ENCODE data around the gene ATG10.
"Not testable (repeated sequence)": the region's sequence is repeated elsewhere in the genome, so short reads cannot be mapped to it uniquely, and the experiment has no call there.

Gene ATG10

GRCh38 chr5:82107267-82107666 lies 135.4 kb downstream of the ATG10 start:
- DNase-seq (ENCODE audit: low read depth): no peak
- H3K4me3 ChIP-seq (ENCODE audit: low read length): no peak overlapping the region
- TF ChIP-seq, protein P1, sequence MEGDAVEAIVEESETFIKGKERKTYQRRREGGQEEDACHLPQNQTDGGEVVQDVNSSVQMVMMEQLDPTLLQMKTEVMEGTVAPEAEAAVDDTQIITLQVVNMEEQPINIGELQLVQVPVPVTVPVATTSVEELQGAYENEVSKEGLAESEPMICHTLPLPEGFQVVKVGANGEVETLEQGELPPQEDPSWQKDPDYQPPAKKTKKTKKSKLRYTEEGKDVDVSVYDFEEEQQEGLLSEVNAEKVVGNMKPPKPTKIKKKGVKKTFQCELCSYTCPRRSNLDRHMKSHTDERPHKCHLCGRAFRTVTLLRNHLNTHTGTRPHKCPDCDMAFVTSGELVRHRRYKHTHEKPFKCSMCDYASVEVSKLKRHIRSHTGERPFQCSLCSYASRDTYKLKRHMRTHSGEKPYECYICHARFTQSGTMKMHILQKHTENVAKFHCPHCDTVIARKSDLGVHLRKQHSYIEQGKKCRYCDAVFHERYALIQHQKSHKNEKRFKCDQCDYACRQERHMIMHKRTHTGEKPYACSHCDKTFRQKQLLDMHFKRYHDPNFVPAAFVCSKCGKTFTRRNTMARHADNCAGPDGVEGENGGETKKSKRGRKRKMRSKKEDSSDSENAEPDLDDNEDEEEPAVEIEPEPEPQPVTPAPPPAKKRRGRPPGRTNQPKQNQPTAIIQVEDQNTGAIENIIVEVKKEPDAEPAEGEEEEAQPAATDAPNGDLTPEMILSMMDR (conservative IDR thresholded peaks at IDR 0.05; ENCODE audit: low read depth, low read length): peak; percentile 54

DNA sequence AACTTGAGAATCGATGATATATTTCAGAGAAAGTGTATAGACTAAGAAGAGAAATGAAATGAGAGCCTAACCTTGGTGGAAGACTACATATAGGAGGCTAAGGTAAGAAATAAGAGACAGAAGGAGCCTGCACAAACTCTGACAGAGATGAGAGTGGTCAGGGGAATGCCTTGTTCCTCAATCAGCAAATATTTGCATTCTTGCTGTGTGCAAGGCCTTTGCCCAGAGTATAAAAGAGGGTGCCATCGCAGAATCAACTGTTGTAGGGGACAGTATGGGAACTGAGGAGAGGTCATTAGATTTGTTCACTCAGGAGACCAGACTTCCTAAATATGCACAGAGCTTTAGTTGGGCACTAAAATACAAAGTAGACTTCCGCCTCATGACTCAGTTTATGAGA lies 137.2 kb downstream of the ATG10 start:
- no peak overlapping the region for H3K4me3 ChIP-seq (ENCODE audit: low read length)
- TF ChIP-seq, protein P1 (conservative IDR thresholded peaks at IDR 0.05; ENCODE audit: low read depth, low read length): no peak
- no peak for DNase-seq (ENCODE audit: low read depth)

GRCh38 chr5:82109915-82110314 lies 138.1 kb downstream of the ATG10 start:
- not testable (repeated sequence) for DNase-seq (ENCODE audit: low read depth); H3K4me3 ChIP-seq (ENCODE audit: low read length)

DNA sequence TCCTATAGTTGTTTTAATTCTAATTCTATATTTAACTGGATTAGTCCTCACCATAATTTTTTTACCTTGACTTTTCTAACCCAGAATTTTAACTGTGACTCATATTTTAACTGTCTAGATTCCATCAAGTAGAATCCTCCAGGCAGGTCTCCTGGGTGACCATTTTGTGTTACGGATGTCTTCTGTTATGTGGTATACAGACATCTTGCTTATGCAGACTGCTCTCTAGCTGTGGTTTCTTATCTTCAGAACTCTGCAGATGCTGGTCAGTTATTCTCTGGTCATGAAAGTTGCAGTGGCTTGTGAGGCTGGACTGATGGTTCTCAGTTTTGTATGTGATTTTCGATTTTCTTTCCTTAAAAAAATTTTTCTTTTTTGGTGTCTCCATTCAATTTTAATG lies 139.4 kb downstream of the ATG10 start:
- no peak for DNase-seq (ENCODE audit: low read depth)
- no peak overlapping the region for H3K4me3 ChIP-seq (ENCODE audit: low read length)
- TF ChIP-seq, protein P1 (conservative IDR thresholded peaks at IDR 0.05; ENCODE audit: low read depth, low read length): no peak

- DNase-seq (ENCODE audit: low read depth): no peak
- H3K4me3 ChIP-seq (ENCODE audit: low read length): no peak overlapping the region
- TF ChIP-seq, protein P1 (conservative IDR thresholded peaks at IDR 0.05; ENCODE audit: low read depth, low read length): no peak
These were observed 144.0 kb downstream of the ATG10 start for GRCh38 chr5:82115858-82116257.

DNA sequence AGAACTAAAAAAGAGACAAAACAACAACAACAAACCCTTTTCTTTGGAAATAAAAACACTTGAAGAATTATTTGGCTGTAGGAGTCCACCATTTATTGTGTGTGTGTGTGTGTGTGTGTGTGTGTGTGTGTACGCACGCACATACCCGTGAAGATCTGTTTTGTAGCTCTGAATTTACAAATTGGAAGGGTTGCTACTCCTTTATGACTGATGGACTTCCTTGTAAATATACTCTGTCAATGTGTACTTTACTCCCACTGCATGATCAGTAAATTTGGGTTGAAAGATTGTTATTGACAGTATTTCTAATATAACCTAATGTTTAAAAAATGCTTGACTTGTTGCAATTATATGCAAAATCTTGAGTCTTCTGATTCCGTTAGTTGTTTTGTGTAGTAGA lies 148.1 kb downstream of the ATG10 start:
- no peak overlapping the region for H3K4me3 ChIP-seq (ENCODE audit: low read length)
- DNase-seq (ENCODE audit: low read depth): no peak
- TF ChIP-seq, protein P1 (conservative IDR thresholded peaks at IDR 0.05; ENCODE audit: low read depth, low read length): no peak

GRCh38 chr5:82129723-82130285 lies 158.0 kb downstream of the ATG10 start:
- TF ChIP-seq, protein P1 (conservative IDR thresholded peaks at IDR 0.05; ENCODE audit: low read depth, low read length): no peak

GRCh38 chr5:82130602-82131001 lies 158.8 kb downstream of the ATG10 start:
- no peak for DNase-seq (ENCODE audit: low read depth)
- no peak overlapping the region for H3K4me3 ChIP-seq (ENCODE audit: low read length)
- TF ChIP-seq, protein P1 (conservative IDR thresholded peaks at IDR 0.05; ENCODE audit: low read depth, low read length): no peak

More at GRCh38 chr5:82129723-82130285, 158.0 kb downstream of the ATG10 start:
- no peak overlapping the region for H3K4me3 ChIP-seq (ENCODE audit: low read length)
- DNase-seq (ENCODE audit: low read depth): no peak
